Kidney (tissue), 14 donors: ENCODE results near the gene KDM3A. TPM values are rescaled to one million over a fixed set of nuclear protein-coding genes. Genes with fewer than 3 reads are reported as not detected.

Experiments
- DNase-seq, 5 donors: peaks; one replicate each; pipeline ENCODE4 v3.0.0-alpha.2; 2013 to 2020
- FAIRE-seq: peaks from 2 replicates; lab custom pipeline; 2012; peaks lifted over from hg19 to GRCh38; lab: Jason Lieb, UNC
- H3K27ac ChIP-seq, 2 donors: one replicate each; pipeline ENCODE4 v1.7.0; 2013; ENCODE audit warnings: low read depth in 2 of 2, low read length in 2 of 2, inconsistent platforms in 1 of 2
- H3K27me3 ChIP-seq: one replicate; pipeline ENCODE4 v1.7.1; 2013; ENCODE audit warnings: low read length, inconsistent platforms; ENCODE audit not compliant: control insufficient read depth, insufficient read depth
- H3K36me3 ChIP-seq, 3 donors: one replicate each; pipeline versions ENCODE4 v1.7.0 to v1.7.1; 2013; ENCODE audit warnings: low read length in 3 of 3, control low read depth in 1 of 3, inconsistent platforms in 1 of 3; ENCODE audit not compliant: insufficient read depth in 3 of 3, control insufficient read depth in 2 of 3
- H3K4me1 ChIP-seq, 3 donors: one replicate each; pipeline versions ENCODE4 v1.7.0 to v1.7.1; 2013; ENCODE audit warnings: low read length in 3 of 3, inconsistent platforms in 1 of 3, low read depth in 1 of 3; ENCODE audit not compliant: control insufficient read depth in 2 of 3, insufficient read depth in 2 of 3
- H3K4me3 ChIP-seq, 3 donors: one replicate each; pipeline versions ENCODE4 v1.7.0 to v1.8.1; 2013; ENCODE audit warnings: low read length in 3 of 3, control low read depth in 1 of 3, inconsistent platforms in 1 of 3
- H3K9ac ChIP-seq, 3 donors: one replicate each; pipeline versions ENCODE4 v1.7.0 to v1.7.1; 2013; ENCODE audit warnings: low read length in 3 of 3, control low read depth in 1 of 3, inconsistent platforms in 1 of 3
- H3K9me3 ChIP-seq, 3 donors: one replicate each; pipeline versions ENCODE4 v1.7.0 to v1.7.1; 2013; ENCODE audit warnings: low read length in 3 of 3, control low read depth in 1 of 3, inconsistent platforms in 1 of 3; ENCODE audit not compliant: control insufficient read depth in 2 of 3, insufficient read depth in 1 of 3
- intact Hi-C: fragments of 100-400 bp; cut with DNase I; formaldehyde crosslinking; loops from one replicate; pipeline ENCODE4 v1.11.1; 2022
- polyA plus RNA-seq: library from polyadenylated mRNA; stranded (reverse); fragments of 350-450 nt; fragmentation: Illumina TruSeq; extraction: RNeasy Lipid Tissue Mini Kit (QIAGEN cat#74804); gene quantifications from one replicate; pipeline ENCODE4 v1.2.3, GENCODE V29; 2014; ENCODE audit warnings: low read depth, low replicate concordance; ENCODE audit not compliant: insufficient read depth
- total RNA-seq: library from RNA; stranded (reverse); fragmentation: NEBNext Ultra II Directional; extraction: Animal tissue kit (Norgen Biotek cat#: 25700); gene quantifications from one replicate; pipeline ENCODE4 v1.2.1, GENCODE V29; 2021
- TF ChIP-seq, protein P1 (sequence below): IDR thresholded peaks from 3 replicates; pipeline ENCODE4 v1.5.1; 2012; ENCODE audit warnings: mild to moderate bottlenecking, moderate library complexity, borderline replicate concordance; ENCODE audit not compliant: insufficient read depth; ENCODE audit errors: extremely low read depth
- donor health status: control.
- donor health status: control.
- donor health status: control.
- donor health status: control.
- donor health status: control.
- donor health status: DM: yes; HTN: yes; CAD: no.
- donor health status: Normal renal cell carcinoma (clear cell type).

Gene KDM3A
- total and polyA plus RNA-seq, 2 donors from 2014 or later: 10.9 to 43.8 TPM

DNA sequence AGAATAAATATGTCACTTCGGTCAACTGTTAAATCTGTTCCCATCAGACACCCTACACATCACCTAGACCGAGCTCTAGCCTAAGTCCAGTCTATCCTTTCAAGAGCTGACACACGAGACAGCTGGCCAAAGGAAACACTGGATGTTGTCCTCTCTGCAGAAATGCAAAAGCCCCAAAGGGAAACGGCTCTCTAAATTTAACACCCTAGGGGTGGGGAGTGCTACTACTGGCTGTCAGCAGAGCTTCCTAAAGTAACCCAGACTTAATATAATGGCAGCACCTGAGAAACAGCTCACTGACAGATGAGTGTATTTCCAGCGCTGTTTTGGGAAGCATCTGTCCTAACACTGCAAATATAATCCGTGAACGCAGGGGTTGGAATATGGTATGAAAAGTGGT, 66.4 kb downstream of the KDM3A start:
- no peak overlapping the region for H3K27ac ChIP-seq
- no peaks in the 10 kb centered on the region for H3K9me3 ChIP-seq
- H3K9ac ChIP-seq: no peak overlapping the region
- DNase-seq (no peak), FAIRE-seq (no peak)
- intact Hi-C loops: no loop called here
- H3K36me3 ChIP-seq: peaks cover 0 to 39% (median 24%) of the 10 kb centered on the region in 3 donors
- H3K4me3 ChIP-seq: no peak overlapping the region
- no peaks in the 10 kb centered on the region for H3K27me3 ChIP-seq
- H3K4me1 ChIP-seq: no peaks in the 10 kb centered on the region
- TF ChIP-seq, protein P1, sequence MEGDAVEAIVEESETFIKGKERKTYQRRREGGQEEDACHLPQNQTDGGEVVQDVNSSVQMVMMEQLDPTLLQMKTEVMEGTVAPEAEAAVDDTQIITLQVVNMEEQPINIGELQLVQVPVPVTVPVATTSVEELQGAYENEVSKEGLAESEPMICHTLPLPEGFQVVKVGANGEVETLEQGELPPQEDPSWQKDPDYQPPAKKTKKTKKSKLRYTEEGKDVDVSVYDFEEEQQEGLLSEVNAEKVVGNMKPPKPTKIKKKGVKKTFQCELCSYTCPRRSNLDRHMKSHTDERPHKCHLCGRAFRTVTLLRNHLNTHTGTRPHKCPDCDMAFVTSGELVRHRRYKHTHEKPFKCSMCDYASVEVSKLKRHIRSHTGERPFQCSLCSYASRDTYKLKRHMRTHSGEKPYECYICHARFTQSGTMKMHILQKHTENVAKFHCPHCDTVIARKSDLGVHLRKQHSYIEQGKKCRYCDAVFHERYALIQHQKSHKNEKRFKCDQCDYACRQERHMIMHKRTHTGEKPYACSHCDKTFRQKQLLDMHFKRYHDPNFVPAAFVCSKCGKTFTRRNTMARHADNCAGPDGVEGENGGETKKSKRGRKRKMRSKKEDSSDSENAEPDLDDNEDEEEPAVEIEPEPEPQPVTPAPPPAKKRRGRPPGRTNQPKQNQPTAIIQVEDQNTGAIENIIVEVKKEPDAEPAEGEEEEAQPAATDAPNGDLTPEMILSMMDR: no peak

DNA sequence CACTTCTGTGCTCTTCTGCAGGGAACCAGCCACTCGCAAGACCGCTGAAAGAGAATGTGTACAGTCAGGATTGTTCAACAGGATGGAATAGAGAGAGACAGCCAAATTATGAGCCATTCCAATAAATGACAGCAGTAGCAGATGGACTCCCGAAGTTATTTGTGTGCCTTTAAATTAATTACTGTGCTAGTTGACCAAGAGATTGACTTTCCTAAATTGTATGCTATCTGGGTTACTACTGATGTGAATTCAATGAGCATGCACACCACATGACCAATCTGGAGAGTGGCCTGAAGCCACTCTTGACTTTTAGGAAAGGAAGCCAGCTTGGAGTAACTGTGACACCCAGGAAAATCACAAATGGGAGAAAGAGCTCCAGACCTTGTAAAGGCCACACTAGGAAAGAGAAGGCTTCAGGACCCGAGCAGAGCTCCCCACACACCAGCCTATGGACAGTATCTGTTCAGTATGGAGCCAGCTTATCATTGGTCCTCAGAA, 69.3 kb downstream of the KDM3A start:
- FAIRE-seq: no peak
- H3K4me3 ChIP-seq: no peak overlapping the region
- no peaks in the 10 kb centered on the region for H3K9me3 ChIP-seq

DNA sequence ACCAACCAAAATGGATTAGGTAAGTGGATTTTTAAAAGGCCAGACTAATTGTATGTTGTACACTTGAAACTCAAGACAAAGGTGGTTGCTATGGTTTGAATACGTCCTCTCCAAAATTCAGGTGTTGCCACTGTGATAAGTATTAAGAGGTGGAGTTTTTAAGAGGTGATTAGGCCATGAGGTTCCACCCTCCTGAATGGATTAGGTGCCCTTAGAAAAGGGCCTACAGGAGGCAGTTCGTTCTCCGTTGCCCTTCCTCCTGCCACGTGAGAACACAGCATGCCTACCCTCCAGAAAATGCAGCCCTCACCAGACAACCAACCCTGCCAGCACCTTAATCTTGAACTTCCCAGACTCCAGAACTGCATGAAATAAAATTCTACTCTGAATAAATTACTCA, 70.9 kb downstream of the KDM3A start:
- FAIRE-seq (no peak), DNase-seq (no peak)
- Histone ChIP-seq H3K9me3 (no peaks in the 10 kb centered on the region), H3K4me3 (no peak overlapping the region), H3K27ac (no peak overlapping the region), H3K36me3 (peaks cover 0 to 27% (median 17%) of the 10 kb centered on the region in 3 donors), H3K4me1 (no peaks in the 10 kb centered on the region), H3K9ac (no peak overlapping the region), H3K27me3 (no peaks in the 10 kb centered on the region)
- intact Hi-C loops: no loop called here
- TF ChIP-seq, protein P1: no peak

More for the DNA sequence above, 69.3 kb downstream of the KDM3A start:
- no peak overlapping the region for H3K9ac ChIP-seq
- no peak overlapping the region for H3K27ac ChIP-seq
- H3K4me1 ChIP-seq: no peaks in the 10 kb centered on the region
- TF ChIP-seq, protein P1: no peak
- H3K36me3 ChIP-seq: peaks cover 0 to 30% (median 17%) of the 10 kb centered on the region in 3 donors
- no peak for DNase-seq
- intact Hi-C loops: no loop called here
- H3K27me3 ChIP-seq: no peaks in the 10 kb centered on the region

DNA sequence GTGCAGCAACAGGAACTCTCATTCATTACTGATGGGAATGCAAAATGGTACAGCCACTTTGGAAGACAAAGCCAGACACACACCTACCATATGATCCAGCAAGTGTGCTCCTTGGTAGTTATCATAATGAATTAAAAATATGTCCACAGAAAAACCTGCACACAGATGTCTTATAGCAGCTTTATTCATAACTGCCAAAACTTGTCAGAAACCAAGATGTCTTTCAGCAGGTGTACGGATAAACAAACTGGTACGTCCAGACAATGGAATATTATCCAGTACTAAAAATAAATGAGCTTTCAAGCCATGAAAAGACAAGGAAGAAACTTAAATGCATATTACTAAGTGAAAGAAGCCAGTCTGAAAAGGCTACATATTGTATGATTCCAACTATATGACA, 71.7 kb downstream of the KDM3A start:
- H3K4me1 ChIP-seq: no peaks in the 10 kb centered on the region
- H3K36me3 ChIP-seq: peaks cover 0 to 20% (median 17%) of the 10 kb centered on the region in 3 donors
- no peak overlapping the region for H3K4me3 ChIP-seq
- no peak for FAIRE-seq
- no peaks in the 10 kb centered on the region for H3K27me3 ChIP-seq
- no peak overlapping the region for H3K9ac ChIP-seq
- H3K27ac ChIP-seq: no peak overlapping the region
- intact Hi-C loops: no loop called here
- no peak for DNase-seq
- H3K9me3 ChIP-seq: no peaks in the 10 kb centered on the region
- TF ChIP-seq, protein P1: no peak
